Body of pancreas (tissue), 4 donors: ENCODE data around the gene CARHSP1. TPM values are rescaled to one million over a fixed set of nuclear protein-coding genes. Genes with fewer than 3 reads are reported as not detected.
"Not testable (repeated sequence)": the region's sequence is repeated elsewhere in the genome, so short reads cannot be mapped to it uniquely, and the experiment has no call there.

ENCODE experiments used
- ATAC-seq: fragments of 150-250 bp; one replicate; pipeline ENCODE4 v1.9.1; 2016
- DNase-seq, 4 donors: peaks; one replicate each; pipeline ENCODE4 v3.0.0-alpha.2; 2019
- H3K27ac ChIP-seq, 4 donors: fragments of 200-600 bp; sonication (generic); 1 replicate in 3 of 4; 2 replicates in 1 of 4; pipeline versions ENCODE4 v1.5.1 to v1.6.1; 2016 to 2019; ENCODE audit warnings: mild to moderate bottlenecking in 1 of 4, mixed read lengths in 1 of 4, moderate library complexity in 1 of 4
- H3K27me3 ChIP-seq, 2 donors: fragments of 200-600 bp; sonication (generic); one replicate each; pipeline ENCODE4 v1.6.0; 2016; ENCODE audit warnings: mild to moderate bottlenecking in 1 of 2
- H3K36me3 ChIP-seq, 2 donors: fragments of 200-600 bp; sonication (generic); replicated peaks in 1 of 2; 2 replicates each; pipeline ENCODE4 v1.5.1; 2016; ENCODE audit warnings: low read depth in 2 of 2; ENCODE audit not compliant: insufficient read depth in 1 of 2
- H3K4me1 ChIP-seq: fragments of 200-600 bp; sonication (generic); one replicate; pipeline ENCODE4 v1.6.0; 2016
- H3K4me3 ChIP-seq, 2 donors: fragments of 200-600 bp; sonication (generic); 1 replicate in 1 of 2; 2 replicates in 1 of 2; pipeline ENCODE4 v1.5.1; 2016 to 2019
- H3K9me3 ChIP-seq, 3 donors: fragments of 200-600 bp; sonication (generic); 1 replicate in 2 of 3; 2 replicates in 1 of 3; pipeline ENCODE4 v1.5.1; 2016
- CTCF ChIP-seq, 7 experiments: fragments of 450-650 bp in 4 of 7; fragments of 200-600 bp in 3 of 7; sonication (generic) in 3 of 7; IDR thresholded peaks; one replicate each; pipeline ENCODE4 v1.5.1; 2016 to 2019; ENCODE audit warnings: antibody characterized with exemption in 7 of 7
- POLR2A ChIP-seq, 3 donors: fragments of 450-650 bp; IDR thresholded peaks; one replicate each; pipeline ENCODE4 v1.6.1; 2016; ENCODE audit warnings: antibody characterized with exemption in 3 of 3, mild to moderate bottlenecking in 2 of 3
- WGBS, 2 donors: methylation state at CpG; one replicate each; pipeline ENCODE4 v1.1.5; 2017; 5-methylcytosine and 5-hydroxymethylcytosine counted together
- intact Hi-C: fragments of 100-400 bp; cut with DNase I; formaldehyde crosslinking; loops from one replicate; pipeline ENCODE4 v1.15.1; 2023
- total RNA-seq, 2 donors: library from RNA; depleted of rRNA; stranded (reverse); fragments of >200 nt; gene quantifications; one replicate each; pipeline ENCODE4 v1.1.0, GENCODE V29; 2016

CARHSP1 gene
- total RNA-seq, 2 donors from 2014 or later: 16.5 to 59.9 TPM

DNA sequence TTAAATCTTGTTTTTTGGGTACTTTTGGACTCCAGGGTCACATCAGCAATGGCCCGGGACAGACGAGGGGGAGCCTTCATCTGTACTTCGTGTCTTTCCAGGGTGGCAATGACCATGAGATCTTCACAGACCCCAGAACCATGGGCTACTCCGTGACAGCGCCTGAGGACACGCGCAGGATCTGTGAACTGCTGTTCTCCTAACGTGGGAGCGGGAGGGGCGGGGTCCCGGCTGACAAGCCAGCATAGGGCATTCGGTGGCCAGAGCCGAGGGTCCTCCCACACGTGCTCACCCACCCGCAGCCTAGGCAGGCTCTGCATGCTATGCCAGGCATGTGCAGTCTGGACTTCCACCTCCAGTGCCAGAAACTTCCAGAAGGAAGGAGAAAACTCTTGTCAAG is 21.2 kb downstream of the CARHSP1 start:
- no peak overlapping the region for H3K4me3 ChIP-seq
- H3K36me3 ChIP-seq: peaks cover 0 to 10% of the 10 kb centered on the region in 2 donors
- H3K27ac ChIP-seq: no peak overlapping the region
- H3K27me3 ChIP-seq: no peaks in the 10 kb centered on the region
- no peaks in the 10 kb centered on the region for H3K9me3 ChIP-seq
- intact Hi-C loops: no loop called here
- DNase-seq: no peak
- 86 to 95% methylated on average over 11 to 15 of the region's 15 CpGs for WGBS, 2 donors
- H3K4me1 ChIP-seq: peaks cover 16% of the 10 kb centered on the region
- no peak for TF ChIP-seq CTCF (IDR thresholded peaks at IDR 0.05)
- no peak for TF ChIP-seq POLR2A (IDR thresholded peaks at IDR 0.05)
- ATAC-seq: no peak

GRCh38 chr16:8847145-8847544 is 21.7 kb downstream of the CARHSP1 start:
- Histone ChIP-seq H3K4me1 (peaks cover 16% of the 10 kb centered on the region), H3K36me3 (peaks cover 0 to 10% of the 10 kb centered on the region in 2 donors), H3K27me3 (no peaks in the 10 kb centered on the region), H3K9me3 (no peaks in the 10 kb centered on the region), H3K27ac (no peak overlapping the region), H3K4me3 (no peak overlapping the region)
- no peak for DNase-seq
- no peak for TF ChIP-seq POLR2A (IDR thresholded peaks at IDR 0.05)
- WGBS, 2 donors: 79 to 80% methylated on average over 13 of the region's 13 CpGs
- intact Hi-C loops: no loop called here
- no peak for ATAC-seq

GRCh38 chr16:8846401-8846932 is 22.3 kb downstream of the CARHSP1 start:
- Histone ChIP-seq H3K36me3 (peaks cover 0 to 10% of the 10 kb centered on the region in 2 donors), H3K9me3 (no peaks in the 10 kb centered on the region), H3K27me3 (no peaks in the 10 kb centered on the region), H3K4me3 (no peak overlapping the region), H3K4me1 (peaks cover 16% of the 10 kb centered on the region), H3K27ac (no peak overlapping the region)
- intact Hi-C loops: no loop called here
- ATAC-seq (no peak), DNase-seq (no peak)
- TF ChIP-seq POLR2A (IDR thresholded peaks at IDR 0.05) (no peak), CTCF (IDR thresholded peaks at IDR 0.05) (no peak)
- WGBS, 2 donors: 80 to 82% methylated on average over 7 to 10 of the region's 10 CpGs

GRCh38 chr16:8845699-8846298 is 23.0 kb downstream of the CARHSP1 start:
- peaks cover 15% of the 10 kb centered on the region for H3K4me1 ChIP-seq
- ATAC-seq: no peak

GRCh38 chr16:8843296-8843695 is 25.5 kb downstream of the CARHSP1 start:
- 78 to 88% methylated on average over 6 to 8 of the region's 12 CpGs for WGBS, 2 donors
- DNase-seq, intact Hi-C loops, H3K4me1 ChIP-seq, H3K9me3 ChIP-seq, H3K36me3 ChIP-seq, H3K4me3 ChIP-seq, ATAC-seq, H3K27me3 ChIP-seq, H3K27ac ChIP-seq: not testable (repeated sequence)

More at GRCh38 chr16:8845699-8846298, 23.0 kb downstream of the CARHSP1 start:
- no peak for DNase-seq
- Histone ChIP-seq H3K9me3 (no peaks in the 10 kb centered on the region), H3K36me3 (peaks cover 0 to 9% of the 10 kb centered on the region in 2 donors), H3K27me3 (no peaks in the 10 kb centered on the region), H3K27ac (no peak overlapping the region), H3K4me3 (no peak overlapping the region)
- TF ChIP-seq POLR2A (IDR thresholded peaks at IDR 0.05) (no peak), CTCF (IDR thresholded peaks at IDR 0.05) (no peak)
- 79 to 87% methylated on average over 7 of the region's 7 CpGs for WGBS, 2 donors
- intact Hi-C loops: no loop called here

GRCh38 chr16:8842016-8842415 is 26.8 kb downstream of the CARHSP1 start:
- 42 to 57% methylated on average over 3 to 4 of the region's 4 CpGs for WGBS, 2 donors
- intact Hi-C loops, H3K36me3 ChIP-seq, H3K27ac ChIP-seq, ATAC-seq, H3K4me1 ChIP-seq, H3K9me3 ChIP-seq, H3K4me3 ChIP-seq, DNase-seq, H3K27me3 ChIP-seq: not testable (repeated sequence)

DNA sequence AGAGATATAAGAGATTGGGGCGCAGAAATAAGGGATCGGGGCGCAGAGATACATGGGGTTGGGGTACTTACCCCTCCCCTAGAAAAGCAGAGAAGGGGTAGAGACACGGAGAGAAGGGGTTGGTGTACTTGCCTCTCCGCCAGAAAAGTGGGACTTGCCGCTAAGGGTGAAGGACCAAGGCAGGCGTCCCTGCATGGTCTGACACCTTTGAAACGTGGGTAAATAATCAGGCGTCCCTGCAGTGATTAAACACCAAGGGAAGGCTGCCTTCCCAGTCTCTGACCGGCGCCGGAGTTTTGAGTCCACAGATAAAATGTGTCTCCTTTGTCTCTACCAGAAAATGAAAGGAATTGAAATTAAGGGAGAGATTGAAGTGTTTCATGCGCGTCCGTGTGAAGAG is 31.2 kb downstream of the CARHSP1 start:
- H3K4me3 ChIP-seq, intact Hi-C loops, H3K27ac ChIP-seq, ATAC-seq, H3K36me3 ChIP-seq, H3K27me3 ChIP-seq, H3K9me3 ChIP-seq, DNase-seq: not testable (repeated sequence)
- 51 to 54% methylated on average over 15 of the region's 15 CpGs for WGBS, 2 donors
- H3K4me1 ChIP-seq: peaks cover 17% of the 10 kb centered on the region

- WGBS, 2 donors: 67 to 74% methylated on average over 7 of the region's 7 CpGs
- H3K9me3 ChIP-seq, H3K4me3 ChIP-seq, ATAC-seq, H3K36me3 ChIP-seq, DNase-seq, H3K27me3 ChIP-seq, intact Hi-C loops, H3K27ac ChIP-seq: not testable (repeated sequence)
- peaks cover 17% of the 10 kb centered on the region for H3K4me1 ChIP-seq
Measured at GRCh38 chr16:8836797-8837196, 32.0 kb downstream of the CARHSP1 start.
